Measurements from ENCODE around the gene MT1F. TPM values are rescaled to one million over a fixed set of nuclear protein-coding genes. Genes with fewer than 3 reads are reported as not detected.
A peak's percentile ranks its signal among the peaks of the same experiment; 100 is the strongest.

Gene MT1F
- total and polyA plus RNA-seq, 5 experiments from 2014 or later, result 18.4 to 97.4 (median 82.3) TPM

GRCh38 chr16:56679078-56679730 lies 21.4 kb downstream of the MT1F start:
- Mint-ChIP-seq H3K4me1 (peaks cover 22 to 54% (median 40%) of the 10 kb centered on the region in 4 donors), H3K4me3 (no peak overlapping the region), H3K9me3 (no peaks in the 10 kb centered on the region), H3K36me3 (peaks cover 0 to 2% (median 0%) of the 10 kb centered on the region in 3 donors), H3K27me3 (peaks cover 0 to 5% (median 0%) of the 10 kb centered on the region in 5 donors), H3K27ac (peak overlapping the region in 2 of 10 donors; percentile 4 to 26)
- DNase-seq, result no peak
- no peak for ATAC-seq
- POLR2A ChIA-PET, result interaction anchor here (0.6 kb wide), 2 partner anchors 8 to 411 kb away, joined by 3 to 6 read pairs; no protein-coding TSS in a partner anchor

GRCh38 chr16:56679818-56680217 lies 22.1 kb downstream of the MT1F start:
- POLR2A ChIA-PET, result interaction anchor here (0.5 to 0.6 kb wide), 3 partner anchors 7 to 411 kb away, joined by 3 to 6 read pairs (median 3); no protein-coding TSS in a partner anchor
- DNase-seq, result no peak
- H3K4me1 Mint-ChIP-seq, result peaks cover 24 to 54% (median 40%) of the 10 kb centered on the region in 4 donors
- H3K27me3 Mint-ChIP-seq, result peaks cover 0 to 4% (median 0%) of the 10 kb centered on the region in 5 donors
- no peak overlapping the region for H3K4me3 Mint-ChIP-seq
- H3K27ac Mint-ChIP-seq, result no peak overlapping the region
- no peak for ATAC-seq
- H3K9me3 Mint-ChIP-seq, result no peaks in the 10 kb centered on the region
- H3K36me3 Mint-ChIP-seq, result peaks cover 0 to 4% (median 0%) of the 10 kb centered on the region in 3 donors

GRCh38 chr16:56681939-56682702 lies 24.4 kb downstream of the MT1F start, which contains the start of gene MT1X:
MT1X (plus strand) TSS chr16:56682470; CDS start chr16:56682541, 71 bp downstream.
- DNase-seq (peak; percentile 77 to 94 (median 86)), ATAC-seq (peak; percentile 98 to 99)
- POLR2A ChIA-PET, result interaction anchor here (0.9 to 3.6 kb wide), 12 partner anchors 9 to 179 kb away, joined by 3 to 21 read pairs (median 5); partner anchors contain the start of genes MT1F and MT2A
- Mint-ChIP-seq H3K4me3 (peak within 1 kb of the TSS; percentile 94 to 99 (median 96)), H3K36me3 (peaks cover 5 to 12% (median 8%) of the 10 kb centered on the region in 3 donors), H3K4me1 (peaks cover 17 to 36% (median 28%) of the 10 kb centered on the region in 4 donors), H3K27ac (peak within 1 kb of the TSS; percentile 94 to 99 (median 98)), H3K9me3 (peaks cover 0 to 6% (median 3%) of the 10 kb centered on the region in 9 donors), H3K27me3 (no peaks in the 10 kb centered on the region)

- POLR2A ChIA-PET, result interaction anchor here (1.0 to 3.6 kb wide), 11 partner anchors 11 to 179 kb away, joined by 3 to 21 read pairs (median 6); partner anchors contain the start of gene MT2A
- Mint-ChIP-seq H3K9me3 (peaks cover 0 to 6% (median 3%) of the 10 kb centered on the region in 9 donors), H3K4me3 (peak overlapping the region; percentile 94 to 99 (median 96)), H3K27me3 (no peaks in the 10 kb centered on the region), H3K36me3 (peaks cover 5 to 12% (median 8%) of the 10 kb centered on the region in 3 donors), H3K4me1 (peaks cover 17 to 36% (median 27%) of the 10 kb centered on the region in 4 donors), H3K27ac (peak overlapping the region; percentile 94 to 99 (median 98))
- ATAC-seq (peak in 1 of 2 donors; percentile 10), DNase-seq (no peak)
Measured at GRCh38 chr16:56682703-56683397, 25.1 kb downstream of the MT1F start.

- no peaks in the 10 kb centered on the region for H3K27me3 Mint-ChIP-seq
- peaks cover 17 to 36% (median 27%) of the 10 kb centered on the region in 4 donors for H3K4me1 Mint-ChIP-seq
- ATAC-seq (no peak), DNase-seq (no peak)
- peak overlapping the region; percentile 94 to 99 (median 96) for H3K4me3 Mint-ChIP-seq
- H3K36me3 Mint-ChIP-seq, result peaks cover 5 to 12% (median 8%) of the 10 kb centered on the region in 3 donors
- peak overlapping the region in 9 of 10 donors; percentile 19 to 99 (median 96) for H3K27ac Mint-ChIP-seq
- H3K9me3 Mint-ChIP-seq, result peaks cover 0 to 6% (median 3%) of the 10 kb centered on the region in 9 donors
- POLR2A ChIA-PET, result interaction anchor here (0.9 to 3.6 kb wide), 8 partner anchors 12 to 76 kb away, joined by 3 to 21 read pairs (median 13); partner anchors contain the start of gene MT2A
Measured at GRCh38 chr16:56683424-56684172, 25.8 kb downstream of the MT1F start.

GRCh38 chr16:56684256-56684925 lies 26.6 kb downstream of the MT1F start:
- Mint-ChIP-seq H3K36me3 (peaks cover 5 to 12% (median 8%) of the 10 kb centered on the region in 3 donors), H3K4me1 (peaks cover 17 to 36% (median 27%) of the 10 kb centered on the region in 4 donors), H3K27ac (peak overlapping the region in 5 of 10 donors; percentile 19 to 96 (median 51)), H3K4me3 (peak overlapping the region in 7 of 10 donors; percentile 94 to 99 (median 96)), H3K9me3 (peaks cover 0 to 6% (median 3%) of the 10 kb centered on the region in 9 donors), H3K27me3 (no peaks in the 10 kb centered on the region)
- POLR2A ChIA-PET, result interaction anchor here (0.8 to 3.6 kb wide), 4 partner anchors 17 to 166 kb away, joined by 3 to 21 read pairs (median 10); partner anchors contain the start of gene MT2A
- no peak for ATAC-seq
- no peak for DNase-seq

- H3K4me3 Mint-ChIP-seq, result no peak overlapping the region
- no peak for ATAC-seq
- DNase-seq, result no peak
- POLR2A ChIA-PET, result interaction anchor here (0.6 to 3.6 kb wide), 3 partner anchors 16 to 167 kb away, joined by 3 to 18 read pairs (median 3); no protein-coding TSS in a partner anchor
- no peaks in the 10 kb centered on the region for H3K27me3 Mint-ChIP-seq
- no peak overlapping the region for H3K27ac Mint-ChIP-seq
- peaks cover 17 to 36% (median 27%) of the 10 kb centered on the region in 4 donors for H3K4me1 Mint-ChIP-seq
- peaks cover 0 to 6% (median 3%) of the 10 kb centered on the region in 9 donors for H3K9me3 Mint-ChIP-seq
- H3K36me3 Mint-ChIP-seq, result peaks cover 5 to 12% (median 8%) of the 10 kb centered on the region in 3 donors
Measured at GRCh38 chr16:56684926-56685590, 27.3 kb downstream of the MT1F start.

GRCh38 chr16:56686758-56687157 lies 29.0 kb downstream of the MT1F start:
- H3K36me3 Mint-ChIP-seq, result peaks cover 5 to 12% (median 8%) of the 10 kb centered on the region in 3 donors
- POLR2A ChIA-PET, result interaction anchor here (0.6 to 0.7 kb wide), 2 partner anchors 7 to 69 kb away, joined by 3 to 6 read pairs; no protein-coding TSS in a partner anchor
- DNase-seq (no peak), ATAC-seq (no peak)
- peaks cover 0 to 6% (median 3%) of the 10 kb centered on the region in 9 donors for H3K9me3 Mint-ChIP-seq
- peaks cover 12 to 29% (median 20%) of the 10 kb centered on the region in 4 donors for H3K4me1 Mint-ChIP-seq
- H3K27ac Mint-ChIP-seq, result no peak overlapping the region
- H3K27me3 Mint-ChIP-seq, result no peaks in the 10 kb centered on the region
- no peak overlapping the region for H3K4me3 Mint-ChIP-seq

- peaks cover 5 to 9% (median 7%) of the 10 kb centered on the region in 4 donors for H3K4me1 Mint-ChIP-seq
- H3K27ac Mint-ChIP-seq, result no peak overlapping the region
- peaks cover 0 to 6% (median 3%) of the 10 kb centered on the region in 9 donors for H3K9me3 Mint-ChIP-seq
- H3K36me3 Mint-ChIP-seq, result peaks cover 5 to 12% (median 8%) of the 10 kb centered on the region in 3 donors
- no peak overlapping the region for H3K4me3 Mint-ChIP-seq
- DNase-seq (no peak), ATAC-seq (no peak)
- no peaks in the 10 kb centered on the region for H3K27me3 Mint-ChIP-seq
- POLR2A ChIA-PET, result interaction anchor here (1.2 kb wide), 1 partner anchor 10 kb away, joined by 3 read pairs; no protein-coding TSS in a partner anchor
Measured at GRCh38 chr16:56688762-56689161, 31.0 kb downstream of the MT1F start.

- Mint-ChIP-seq H3K4me1 (peaks cover 2 to 5% (median 4%) of the 10 kb centered on the region in 4 donors), H3K9me3 (peaks cover 0 to 6% (median 3%) of the 10 kb centered on the region in 9 donors), H3K36me3 (peaks cover 5 to 12% (median 6%) of the 10 kb centered on the region in 3 donors), H3K4me3 (no peak overlapping the region), H3K27me3 (no peaks in the 10 kb centered on the region), H3K27ac (no peak overlapping the region)
- no peak for DNase-seq
- POLR2A ChIA-PET, result interaction anchor here (1.2 kb wide), 1 partner anchor 11 kb away, joined by 3 read pairs; no protein-coding TSS in a partner anchor
- ATAC-seq, result no peak
Measured at GRCh38 chr16:56689171-56689570, 31.4 kb downstream of the MT1F start.
